ENCODE data around the gene FBXL2. TPM values are rescaled to one million over a fixed set of nuclear protein-coding genes. Genes with fewer than 3 reads are reported as not detected.

FBXL2 gene
- total RNA-seq, 3 donors from 2014 or later: 7.7 to 24.9 (median 19.7) TPM

DNA sequence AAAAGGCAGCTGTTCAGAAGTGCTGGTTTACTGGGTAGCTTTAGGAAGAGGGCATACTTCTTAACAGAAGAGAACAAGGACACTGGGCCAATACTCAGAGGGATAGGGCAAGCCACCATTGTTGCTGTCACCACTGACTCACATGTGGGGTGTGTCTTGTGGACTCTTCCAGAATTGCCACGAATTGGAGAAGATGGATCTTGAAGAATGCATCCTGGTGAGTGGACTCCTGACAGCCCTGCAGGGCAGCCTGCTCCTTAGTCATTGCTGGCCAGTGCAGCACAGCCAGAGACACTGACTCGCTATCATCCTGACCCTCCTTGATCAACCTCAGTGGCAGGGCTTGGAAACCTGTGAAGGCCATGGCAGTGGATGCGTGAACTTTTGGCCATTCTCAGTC lies 100.7 kb downstream of the FBXL2 start:
- H3K4me3 ChIP-seq: no peak overlapping the region
- no peaks in the 10 kb centered on the region for H3K4me1 ChIP-seq
- no peaks in the 10 kb centered on the region for H3K27me3 ChIP-seq
- no peak for DNase-seq (ENCODE audit: low spot score in 2 of 2)
- TF ChIP-seq, protein P1, sequence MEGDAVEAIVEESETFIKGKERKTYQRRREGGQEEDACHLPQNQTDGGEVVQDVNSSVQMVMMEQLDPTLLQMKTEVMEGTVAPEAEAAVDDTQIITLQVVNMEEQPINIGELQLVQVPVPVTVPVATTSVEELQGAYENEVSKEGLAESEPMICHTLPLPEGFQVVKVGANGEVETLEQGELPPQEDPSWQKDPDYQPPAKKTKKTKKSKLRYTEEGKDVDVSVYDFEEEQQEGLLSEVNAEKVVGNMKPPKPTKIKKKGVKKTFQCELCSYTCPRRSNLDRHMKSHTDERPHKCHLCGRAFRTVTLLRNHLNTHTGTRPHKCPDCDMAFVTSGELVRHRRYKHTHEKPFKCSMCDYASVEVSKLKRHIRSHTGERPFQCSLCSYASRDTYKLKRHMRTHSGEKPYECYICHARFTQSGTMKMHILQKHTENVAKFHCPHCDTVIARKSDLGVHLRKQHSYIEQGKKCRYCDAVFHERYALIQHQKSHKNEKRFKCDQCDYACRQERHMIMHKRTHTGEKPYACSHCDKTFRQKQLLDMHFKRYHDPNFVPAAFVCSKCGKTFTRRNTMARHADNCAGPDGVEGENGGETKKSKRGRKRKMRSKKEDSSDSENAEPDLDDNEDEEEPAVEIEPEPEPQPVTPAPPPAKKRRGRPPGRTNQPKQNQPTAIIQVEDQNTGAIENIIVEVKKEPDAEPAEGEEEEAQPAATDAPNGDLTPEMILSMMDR (IDR thresholded peaks at IDR 0.05): no peak
- no peak for TF ChIP-seq POLR2AphosphoS5 (IDR thresholded peaks at IDR 0.05)
- no peak for TF ChIP-seq POLR2A (IDR thresholded peaks at IDR 0.05)
- H3K9me3 ChIP-seq: no peaks in the 10 kb centered on the region
- H3K27ac ChIP-seq: no peak overlapping the region
- intact Hi-C loops (cut with DNase I; ENCODE audit: low total_unique reads): no loop called here
- H3K36me3 ChIP-seq: no peaks in the 10 kb centered on the region

DNA sequence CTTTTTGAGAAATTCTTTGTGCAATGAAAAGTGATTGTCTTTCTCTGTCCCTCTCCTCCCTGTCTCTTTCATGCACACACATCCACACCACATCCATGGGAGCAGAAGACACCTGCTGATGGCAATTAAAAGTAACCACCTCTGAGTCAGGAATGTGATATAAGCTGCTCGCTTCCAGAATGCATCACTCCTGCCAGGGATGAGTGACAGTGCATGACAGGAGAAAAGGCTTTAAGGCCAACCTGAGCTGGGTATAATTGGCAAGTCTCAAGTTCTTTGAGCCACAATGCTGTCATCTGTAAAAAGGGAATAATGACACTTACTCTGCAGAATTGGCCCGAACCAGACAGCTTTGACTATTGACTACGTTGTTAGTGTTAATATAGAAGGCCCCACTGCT lies 103.4 kb downstream of the FBXL2 start:
- Histone ChIP-seq H3K4me3 (no peak overlapping the region), H3K9me3 (no peaks in the 10 kb centered on the region), H3K4me1 (no peaks in the 10 kb centered on the region), H3K27ac (no peak overlapping the region), H3K27me3 (no peaks in the 10 kb centered on the region), H3K36me3 (no peaks in the 10 kb centered on the region)
- DNase-seq (ENCODE audit: low spot score in 2 of 2): no peak
- intact Hi-C loops (cut with DNase I; ENCODE audit: low total_unique reads): no loop called here
- TF ChIP-seq POLR2AphosphoS5 (IDR thresholded peaks at IDR 0.05) (no peak), POLR2A (IDR thresholded peaks at IDR 0.05) (no peak)
- TF ChIP-seq, protein P1 (IDR thresholded peaks at IDR 0.05): no peak

DNA sequence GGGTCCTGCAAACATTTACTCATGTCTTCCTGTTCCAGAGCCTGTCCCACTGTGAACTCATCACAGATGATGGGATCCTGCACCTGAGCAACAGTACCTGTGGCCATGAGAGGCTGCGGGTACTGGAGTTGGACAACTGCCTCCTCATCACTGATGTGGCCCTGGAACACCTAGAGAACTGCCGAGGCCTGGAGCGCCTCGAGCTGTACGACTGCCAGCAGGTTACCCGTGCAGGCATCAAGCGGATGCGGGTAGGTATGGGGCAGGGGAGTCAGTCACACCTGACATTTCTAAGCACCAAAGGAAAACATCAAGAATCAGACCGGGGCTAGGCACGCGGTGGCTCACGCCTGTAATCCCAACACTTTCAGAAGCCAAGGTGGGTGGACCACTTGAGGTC lies 106.7 kb downstream of the FBXL2 start:
- TF ChIP-seq, protein P1 (IDR thresholded peaks at IDR 0.05): no peak
- no peak for TF ChIP-seq POLR2A (IDR thresholded peaks at IDR 0.05)
- no peak for TF ChIP-seq POLR2AphosphoS5 (IDR thresholded peaks at IDR 0.05)
- H3K27ac ChIP-seq: no peak overlapping the region
- DNase-seq (ENCODE audit: low spot score in 2 of 2): no peak
- intact Hi-C loops (cut with DNase I; ENCODE audit: low total_unique reads): no loop called here
- H3K4me3 ChIP-seq: no peak overlapping the region
- H3K27me3 ChIP-seq: no peaks in the 10 kb centered on the region
- no peaks in the 10 kb centered on the region for H3K4me1 ChIP-seq
- H3K9me3 ChIP-seq: no peaks in the 10 kb centered on the region
- H3K36me3 ChIP-seq: no peaks in the 10 kb centered on the region

DNA sequence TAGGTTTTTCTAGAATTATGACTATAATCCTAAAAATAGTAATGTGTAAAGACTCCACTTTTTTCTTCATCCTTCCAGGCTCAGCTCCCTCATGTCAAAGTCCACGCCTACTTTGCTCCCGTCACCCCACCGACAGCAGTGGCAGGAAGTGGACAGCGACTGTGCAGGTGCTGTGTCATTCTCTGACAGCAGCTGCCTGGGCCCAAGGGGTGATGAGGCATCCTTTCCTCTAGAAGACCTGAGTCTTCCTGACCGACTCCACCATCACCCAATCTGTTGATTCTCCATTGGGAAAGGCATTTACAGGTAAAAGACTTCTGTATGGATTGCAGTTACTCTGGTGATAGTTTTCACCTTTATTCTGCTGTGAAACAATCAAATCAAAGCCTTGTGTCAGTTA lies 108.2 kb downstream of the FBXL2 start:
- Histone ChIP-seq H3K4me1 (no peaks in the 10 kb centered on the region), H3K27ac (no peak overlapping the region), H3K4me3 (no peak overlapping the region), H3K27me3 (no peaks in the 10 kb centered on the region), H3K9me3 (no peaks in the 10 kb centered on the region), H3K36me3 (no peaks in the 10 kb centered on the region)
- TF ChIP-seq, protein P1 (IDR thresholded peaks at IDR 0.05): no peak
- TF ChIP-seq POLR2AphosphoS5 (IDR thresholded peaks at IDR 0.05) (no peak), POLR2A (IDR thresholded peaks at IDR 0.05) (no peak)
- intact Hi-C loops (cut with DNase I; ENCODE audit: low total_unique reads): no loop called here
- no peak for DNase-seq (ENCODE audit: low spot score in 2 of 2)

DNA sequence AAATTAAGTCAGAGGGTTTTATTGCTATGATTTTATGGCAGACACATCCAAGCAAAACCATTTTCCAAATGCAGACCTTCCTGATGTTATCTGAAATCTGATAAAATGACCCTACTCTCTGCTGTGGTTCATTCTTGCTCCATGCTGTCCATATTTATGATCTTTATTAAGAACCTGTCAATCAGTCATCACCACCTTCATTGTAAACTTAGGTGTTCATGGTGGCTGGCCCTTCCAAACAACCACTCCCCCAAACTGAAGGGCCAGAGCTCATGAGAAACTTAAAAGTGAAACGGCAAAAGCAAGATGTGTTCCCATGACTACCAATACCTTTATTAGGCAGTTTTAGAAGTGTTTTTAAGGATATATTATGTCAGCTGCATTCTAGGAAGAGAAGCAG lies 109.4 kb downstream of the FBXL2 start:
- H3K36me3 ChIP-seq: no peaks in the 10 kb centered on the region
- no peaks in the 10 kb centered on the region for H3K9me3 ChIP-seq
- no peaks in the 10 kb centered on the region for H3K4me1 ChIP-seq
- H3K27me3 ChIP-seq: no peaks in the 10 kb centered on the region
- no peak overlapping the region for H3K27ac ChIP-seq
- intact Hi-C loops (cut with DNase I; ENCODE audit: low total_unique reads): no loop called here
- DNase-seq (ENCODE audit: low spot score in 2 of 2): no peak
- no peak for TF ChIP-seq POLR2AphosphoS5 (IDR thresholded peaks at IDR 0.05)
- no peak for TF ChIP-seq POLR2A (IDR thresholded peaks at IDR 0.05)
- TF ChIP-seq, protein P1 (IDR thresholded peaks at IDR 0.05): no peak
- H3K4me3 ChIP-seq: no peak overlapping the region

Measured in breast epithelium (tissue), 4 donors.